HepG2 (cell line): Measurements from ENCODE around the gene LRRC55. TPM values are rescaled to one million over a fixed set of nuclear protein-coding genes. Genes with fewer than 3 reads are reported as not detected.

ENCODE experiments used
- ATAC-seq: fragments of 200-7000 bp; cut with Tn5 transposase; 3 replicates; pipeline ENCODE4 v1.9.1; 2020; ENCODE audit warnings: mild to moderate bottlenecking, moderate library complexity
- BruUV-seq: library from RNA; stranded (reverse); fragments of 400-500 nt; replicated peaks from 2 replicates; lab custom pipeline; 2021; lab: Mats Ljungman, UMichigan
- CTCF ChIA-PET: fragments of 300-600 bp; formaldehyde crosslinking; extraction: SDS; loops from one replicate; lab custom pipeline; 2021; ENCODE audit warnings: low total read pairs, inconsistent platforms, low intra/inter-chr PET ratio; lab: Yijun Ruan, JAX
- POLR2A ChIA-PET: fragments of 350-600 bp; sonication (Branson Sonifier 250); formaldehyde crosslinking; loops from one replicate; lab custom pipeline; 2020; ENCODE audit warnings: antibody characterized with exemption, inconsistent platforms; lab: Yijun Ruan, JAX
- DNase-seq: peaks from one replicate; pipeline ENCODE4 v3.0.0-alpha.2; 2015; ENCODE audit warnings: low spot score
- FAIRE-seq: peaks from 3 replicates; lab custom pipeline; 2011; peaks lifted over from hg19 to GRCh38; lab: Jason Lieb, UNC
- H2AFZ ChIP-seq: one replicate; pipeline ENCODE4 v1.6.1; 2011; ENCODE audit warnings: low read length, inconsistent platforms
- H3K27ac ChIP-seq: fragments of 300-600 bp; 3 replicates; pipeline ENCODE4 v1.8.0; 2011; ENCODE audit warnings: mixed run types, mild to moderate bottlenecking, mixed read lengths, low read length, inconsistent platforms; ENCODE audit not compliant: insufficient read depth; ENCODE audit errors: extremely low read length
- H3K27me3 ChIP-seq, 2 experiments: fragments of 200-600 bp in 1 of 2; 2 replicates in 1 of 2; 3 replicates in 1 of 2; pipeline versions ENCODE4 v1.6.0 to v1.8.0; 2011; ENCODE audit warnings: low read length in 2 of 2, mild to moderate bottlenecking in 2 of 2, moderate library complexity in 2 of 2, inconsistent platforms in 1 of 2; ENCODE audit not compliant: insufficient read depth in 2 of 2, control insufficient read depth in 1 of 2
- H3K36me3 ChIP-seq, 2 experiments: fragments of 200-600 bp in 1 of 2; replicated peaks in 1 of 2; 2 replicates in 1 of 2; 3 replicates in 1 of 2; pipeline versions ENCODE4 v1.5.1 to v1.8.0; 2011; ENCODE audit warnings: low read length in 2 of 2, inconsistent platforms in 1 of 2; ENCODE audit not compliant: insufficient read depth in 2 of 2, control insufficient read depth in 1 of 2
- H3K4me1 ChIP-seq: 2 replicates; pipeline ENCODE4 v1.5.1; 2012; ENCODE audit warnings: low read length, inconsistent platforms; ENCODE audit not compliant: insufficient read depth
- H3K4me2 ChIP-seq: 2 replicates; pipeline ENCODE4 v1.6.0; 2011; ENCODE audit warnings: low read depth, low read length, inconsistent platforms
- H3K4me3 ChIP-seq, 3 experiments: fragments of 200-600 bp in 1 of 3; sonication (generic), shearing (Covaris generic) in 1 of 3; replicated peaks in 1 of 3; 2 replicates each; pipeline ENCODE4 v1.5.1; 2011 to 2016; ENCODE audit warnings: low read length in 3 of 3, inconsistent platforms in 2 of 3, low read depth in 2 of 3, mild to moderate bottlenecking in 2 of 3, control low read depth in 1 of 3, mixed read lengths in 1 of 3; ENCODE audit not compliant: insufficient read depth in 1 of 3
- H3K79me2 ChIP-seq: one replicate; pipeline ENCODE4 v1.6.1; 2011; ENCODE audit warnings: low read length, inconsistent platforms; ENCODE audit not compliant: insufficient read depth
- H3K9ac ChIP-seq: 2 replicates; pipeline ENCODE4 v1.6.0; 2011; ENCODE audit warnings: mild to moderate bottlenecking, low read depth, low read length, inconsistent platforms; ENCODE audit not compliant: insufficient read depth
- H3K9me3 ChIP-seq: 2 replicates; pipeline ENCODE4 v1.5.1; 2012; ENCODE audit warnings: mild to moderate bottlenecking, low read length
- H4K20me1 ChIP-seq: 2 replicates; pipeline ENCODE4 v1.6.0; 2011; ENCODE audit warnings: inconsistent platforms, mild to moderate bottlenecking, low read length, moderate library complexity; ENCODE audit not compliant: insufficient read depth
- GATA4 ChIP-seq: sonication (generic); IDR thresholded peaks from 2 replicates; pipeline ENCODE4 v1.6.1; 2016; ENCODE audit warnings: antibody characterized with exemption, low read depth, borderline replicate concordance
- HNRNPL ChIP-seq: fragments of 200-400 bp; formaldehyde crosslinking; IDR thresholded peaks from 2 replicates; pipeline ENCODE4 v1.6.1; 2017; ENCODE audit warnings: mild to moderate bottlenecking, low read depth, low read length
- HNRNPUL1 ChIP-seq: fragments of 200-400 bp; formaldehyde crosslinking; IDR thresholded peaks from 2 replicates; pipeline ENCODE4 v1.6.1; 2017; ENCODE audit warnings: low read depth, mild to moderate bottlenecking, low read length, moderate library complexity
- HOXA9 ChIP-seq: sonication (generic); formaldehyde crosslinking; IDR thresholded peaks from 2 replicates; pipeline ENCODE4 v1.8.1; 2022; ENCODE audit warnings: missing genetic modification reagents, mild to moderate bottlenecking, moderate library complexity, borderline replicate concordance
- MYC ChIP-seq: sonication (generic); formaldehyde crosslinking; IDR thresholded peaks from 2 replicates; pipeline ENCODE4 v1.9.0; 2021; ENCODE audit warnings: missing genetic modification reagents, borderline replicate concordance
- NFATC3 ChIP-seq: sonication (generic); formaldehyde crosslinking; IDR thresholded peaks from 2 replicates; pipeline ENCODE4 v1.5.1; 2020; ENCODE audit warnings: mild to moderate bottlenecking, missing genetic modification reagents
- ZBTB8A ChIP-seq: sonication (generic); formaldehyde crosslinking; IDR thresholded peaks from 2 replicates; pipeline ENCODE4 v1.4.0; 2020; ENCODE audit warnings: mild to moderate bottlenecking, low read depth, missing genetic modification reagents, borderline replicate concordance
- ZNF549 ChIP-seq: sonication (generic); formaldehyde crosslinking; IDR thresholded peaks from 2 replicates; pipeline ENCODE4 v1.5.0; 2020; ENCODE audit warnings: missing genetic modification reagents
- ZNF772 ChIP-seq: sonication (generic); formaldehyde crosslinking; IDR thresholded peaks from 2 replicates; pipeline ENCODE4 v1.5.0; 2020; ENCODE audit warnings: mild to moderate bottlenecking, missing genetic modification reagents
- ZSCAN31 ChIP-seq: sonication (generic); formaldehyde crosslinking; IDR thresholded peaks from 2 replicates; pipeline ENCODE4 v1.5.0; 2020; ENCODE audit warnings: low read depth, mild to moderate bottlenecking, missing genetic modification reagents
- ZSCAN9 ChIP-seq: IDR thresholded peaks from 2 replicates; pipeline ENCODE4 v1.6.1; 2016; ENCODE audit warnings: borderline replicate concordance
- WGBS: methylation state at CpG from one replicate; pipeline ENCODE4 v1.1.6; 2017; ENCODE audit warnings: low lambda C conversion rate; 5-methylcytosine and 5-hydroxymethylcytosine counted together
- in situ Hi-C: cut with HindIII; loops from 2 replicates; pipeline ENCODE4 v1.10.0; 2017; ENCODE audit warnings: low pct_unique_long_range_greater_than_20kb; ENCODE audit not compliant: extremely low pct_ligation_motif_present
- intact Hi-C: fragments of 100-400 bp; cut with micrococcal nuclease; formaldehyde crosslinking; loops from one replicate; pipeline ENCODE4 v1.10.0; 2022; ENCODE audit not compliant: unreplicated experiment
- polyA plus RNA-seq, 8 experiments: library from polyadenylated mRNA; depleted of rRNA in 3 of 8; stranded (reverse) in 7 of 8; unstranded in 1 of 8; fragments of >200 nt; fragmentation: Illumina TruSeq in 4 of 8; extraction: Trizol in 4 of 8; gene quantifications; 2 replicates each; pipeline versions ENCODE4 v1.2.1 to v1.2.3, GENCODE V29; 2011 to 2016; ENCODE audit warnings: low read depth in 4 of 8, missing spikeins in 1 of 8, mixed read lengths in 1 of 8; ENCODE audit not compliant: insufficient read depth in 1 of 8
- total RNA-seq, 5 experiments: library from RNA; depleted of rRNA; stranded (reverse); fragments of >200 nt; fragmentation: Illumina TruSeq; extraction: Trizol; gene quantifications; 2 replicates each; pipeline ENCODE4 v1.2.3, GENCODE V29; 2016; ENCODE audit warnings: low read depth in 1 of 5
- TF ChIP-seq, protein P1 (sequence below): sonication (generic); formaldehyde crosslinking; IDR thresholded peaks from 2 replicates; pipeline ENCODE4 v1.8.1; 2023; ENCODE audit warnings: mild to moderate bottlenecking, moderate library complexity, missing genetic modification reagents
- TF ChIP-seq, protein P2 (sequence below): sonication (generic); formaldehyde crosslinking; IDR thresholded peaks from 2 replicates; pipeline ENCODE4 v1.8.1; 2023; ENCODE audit warnings: mild to moderate bottlenecking, missing genetic modification reagents
- TF ChIP-seq, protein P3 (sequence below): sonication (generic); formaldehyde crosslinking; IDR thresholded peaks from 2 replicates; pipeline ENCODE4 v1.9.0; 2021; ENCODE audit warnings: missing genetic modification reagents, borderline replicate concordance
- TF ChIP-seq, protein P4 (sequence below): IDR thresholded peaks from 2 replicates; pipeline ENCODE4 v1.6.1; 2016; ENCODE audit warnings: low read depth, missing genetic modification reagents, missing compliant biosample characterization

Gene LRRC55
- total and polyA plus RNA-seq, 2 of the 13 experiments (the other 11 are each of a cell fraction or from before 2014, with no cell fraction given), result not detected

DNA sequence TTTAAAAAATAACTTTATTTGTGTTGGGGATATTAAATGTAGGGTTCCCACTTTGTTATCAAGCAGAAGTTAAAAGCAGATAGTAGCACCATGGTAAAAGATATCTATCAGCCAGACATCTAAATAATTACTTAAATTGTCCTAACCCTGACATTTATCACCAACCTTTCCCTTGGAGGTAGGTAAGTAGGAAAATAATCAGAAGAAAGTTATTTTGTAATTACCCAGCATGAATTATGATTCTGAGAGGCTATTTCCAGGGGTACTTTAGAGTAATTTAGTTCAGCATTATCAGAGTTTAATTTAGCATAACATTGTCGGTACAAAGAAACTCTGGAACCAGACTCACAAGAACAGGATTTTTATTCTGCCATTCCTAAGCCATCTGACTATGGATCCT, 23.2 kb upstream of the LRRC55 start (continued):
- TF ChIP-seq ZNF772 (CRISPR knock-in tag) (no peak), ZBTB8A (CRISPR knock-in tag) (no peak), GATA4 (no peak), ZNF549 (CRISPR knock-in tag) (no peak), HNRNPL (no peak), NFATC3 (CRISPR knock-in tag) (no peak)
- TF ChIP-seq, protein P1, sequence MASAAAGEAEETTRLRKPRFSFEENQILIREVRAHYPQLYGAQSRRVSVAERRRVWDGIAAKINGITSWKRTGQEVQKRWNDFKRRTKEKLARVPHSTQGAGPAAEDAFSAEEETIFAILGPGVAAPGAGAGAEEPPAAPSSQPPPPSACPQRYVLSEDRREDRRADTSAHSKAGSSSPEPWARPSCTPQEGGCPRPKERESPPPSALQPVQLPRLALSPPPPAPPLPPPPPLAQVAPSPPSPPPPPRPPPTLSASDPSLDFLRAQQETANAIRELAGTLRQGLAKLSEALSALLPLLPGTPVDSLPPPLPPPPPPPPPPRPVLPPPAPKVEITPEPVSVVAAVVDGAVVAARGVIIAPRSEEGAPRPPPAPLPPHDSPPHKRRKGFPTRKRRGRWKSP (CRISPR knock-in tag), result no peak
- TF ChIP-seq, protein P2, sequence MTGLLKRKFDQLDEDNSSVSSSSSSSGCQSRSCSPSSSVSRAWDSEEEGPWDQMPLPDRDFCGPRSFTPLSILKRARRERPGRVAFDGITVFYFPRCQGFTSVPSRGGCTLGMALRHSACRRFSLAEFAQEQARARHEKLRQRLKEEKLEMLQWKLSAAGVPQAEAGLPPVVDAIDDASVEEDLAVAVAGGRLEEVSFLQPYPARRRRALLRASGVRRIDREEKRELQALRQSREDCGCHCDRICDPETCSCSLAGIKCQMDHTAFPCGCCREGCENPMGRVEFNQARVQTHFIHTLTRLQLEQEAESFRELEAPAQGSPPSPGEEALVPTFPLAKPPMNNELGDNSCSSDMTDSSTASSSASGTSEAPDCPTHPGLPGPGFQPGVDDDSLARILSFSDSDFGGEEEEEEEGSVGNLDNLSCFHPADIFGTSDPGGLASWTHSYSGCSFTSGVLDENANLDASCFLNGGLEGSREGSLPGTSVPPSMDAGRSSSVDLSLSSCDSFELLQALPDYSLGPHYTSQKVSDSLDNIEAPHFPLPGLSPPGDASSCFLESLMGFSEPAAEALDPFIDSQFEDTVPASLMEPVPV (CRISPR knock-in tag), result no peak
- TF ChIP-seq, all 625 proteins: peak for 0

DNA sequence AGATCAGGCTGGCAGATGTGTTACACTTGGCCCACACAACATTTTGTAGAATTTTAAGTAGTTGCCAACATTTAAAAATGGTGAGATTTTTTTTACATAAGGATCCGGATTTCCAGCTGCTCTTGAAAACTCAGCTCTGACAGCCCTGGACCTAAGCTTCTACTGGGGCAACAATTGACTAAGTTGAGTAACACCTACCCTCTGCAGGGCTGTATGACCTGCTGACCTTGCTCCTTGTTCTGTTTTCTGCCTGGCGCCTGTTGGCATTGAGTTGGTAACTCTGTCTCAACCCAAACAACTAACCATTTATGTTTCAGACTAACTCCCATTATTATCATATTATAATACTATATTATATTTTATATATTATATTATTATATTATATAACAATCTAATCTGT, 21.1 kb upstream of the LRRC55 start:
- 19% methylated on average over 2 of the region's 2 CpGs for WGBS
- H3K9me3 ChIP-seq, result no peaks in the 10 kb centered on the region
- H3K27ac ChIP-seq, result no peak overlapping the region
- no peaks in the 10 kb centered on the region for H3K36me3 ChIP-seq
- H4K20me1 ChIP-seq, result no peaks in the 10 kb centered on the region
- intact Hi-C loops, result no loop called here
- H2AFZ ChIP-seq, result no peak overlapping the region
- H3K79me2 ChIP-seq, result no peaks in the 10 kb centered on the region
- DNase-seq, result no peak
- BruUV-seq, result no TSS peak
- peaks cover 3 to 7% of the 10 kb centered on the region in 2 experiments; a peak in 2 of 5 replicates for H3K27me3 ChIP-seq
- ChIA-PET POLR2A (no interaction called here), CTCF (no interaction called here)
- in situ Hi-C loops, result no loop called here
- H3K4me2 ChIP-seq, result no peak overlapping the region
- H3K9ac ChIP-seq, result no peak overlapping the region
- no peak overlapping the region for H3K4me3 ChIP-seq
- FAIRE-seq, result no peak
- no peak for ATAC-seq
- no peaks in the 10 kb centered on the region for H3K4me1 ChIP-seq
- TF ChIP-seq, protein P3, sequence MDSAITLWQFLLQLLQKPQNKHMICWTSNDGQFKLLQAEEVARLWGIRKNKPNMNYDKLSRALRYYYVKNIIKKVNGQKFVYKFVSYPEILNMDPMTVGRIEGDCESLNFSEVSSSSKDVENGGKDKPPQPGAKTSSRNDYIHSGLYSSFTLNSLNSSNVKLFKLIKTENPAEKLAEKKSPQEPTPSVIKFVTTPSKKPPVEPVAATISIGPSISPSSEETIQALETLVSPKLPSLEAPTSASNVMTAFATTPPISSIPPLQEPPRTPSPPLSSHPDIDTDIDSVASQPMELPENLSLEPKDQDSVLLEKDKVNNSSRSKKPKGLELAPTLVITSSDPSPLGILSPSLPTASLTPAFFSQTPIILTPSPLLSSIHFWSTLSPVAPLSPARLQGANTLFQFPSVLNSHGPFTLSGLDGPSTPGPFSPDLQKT (CRISPR knock-in tag), result no peak
- TF ChIP-seq HNRNPUL1 (no peak), ZSCAN9 (CRISPR knock-in tag) (no peak), HOXA9 (CRISPR knock-in tag) (no peak), MYC (CRISPR knock-in tag) (no peak), ZSCAN31 (CRISPR knock-in tag) (no peak)
- TF ChIP-seq, protein P4, sequence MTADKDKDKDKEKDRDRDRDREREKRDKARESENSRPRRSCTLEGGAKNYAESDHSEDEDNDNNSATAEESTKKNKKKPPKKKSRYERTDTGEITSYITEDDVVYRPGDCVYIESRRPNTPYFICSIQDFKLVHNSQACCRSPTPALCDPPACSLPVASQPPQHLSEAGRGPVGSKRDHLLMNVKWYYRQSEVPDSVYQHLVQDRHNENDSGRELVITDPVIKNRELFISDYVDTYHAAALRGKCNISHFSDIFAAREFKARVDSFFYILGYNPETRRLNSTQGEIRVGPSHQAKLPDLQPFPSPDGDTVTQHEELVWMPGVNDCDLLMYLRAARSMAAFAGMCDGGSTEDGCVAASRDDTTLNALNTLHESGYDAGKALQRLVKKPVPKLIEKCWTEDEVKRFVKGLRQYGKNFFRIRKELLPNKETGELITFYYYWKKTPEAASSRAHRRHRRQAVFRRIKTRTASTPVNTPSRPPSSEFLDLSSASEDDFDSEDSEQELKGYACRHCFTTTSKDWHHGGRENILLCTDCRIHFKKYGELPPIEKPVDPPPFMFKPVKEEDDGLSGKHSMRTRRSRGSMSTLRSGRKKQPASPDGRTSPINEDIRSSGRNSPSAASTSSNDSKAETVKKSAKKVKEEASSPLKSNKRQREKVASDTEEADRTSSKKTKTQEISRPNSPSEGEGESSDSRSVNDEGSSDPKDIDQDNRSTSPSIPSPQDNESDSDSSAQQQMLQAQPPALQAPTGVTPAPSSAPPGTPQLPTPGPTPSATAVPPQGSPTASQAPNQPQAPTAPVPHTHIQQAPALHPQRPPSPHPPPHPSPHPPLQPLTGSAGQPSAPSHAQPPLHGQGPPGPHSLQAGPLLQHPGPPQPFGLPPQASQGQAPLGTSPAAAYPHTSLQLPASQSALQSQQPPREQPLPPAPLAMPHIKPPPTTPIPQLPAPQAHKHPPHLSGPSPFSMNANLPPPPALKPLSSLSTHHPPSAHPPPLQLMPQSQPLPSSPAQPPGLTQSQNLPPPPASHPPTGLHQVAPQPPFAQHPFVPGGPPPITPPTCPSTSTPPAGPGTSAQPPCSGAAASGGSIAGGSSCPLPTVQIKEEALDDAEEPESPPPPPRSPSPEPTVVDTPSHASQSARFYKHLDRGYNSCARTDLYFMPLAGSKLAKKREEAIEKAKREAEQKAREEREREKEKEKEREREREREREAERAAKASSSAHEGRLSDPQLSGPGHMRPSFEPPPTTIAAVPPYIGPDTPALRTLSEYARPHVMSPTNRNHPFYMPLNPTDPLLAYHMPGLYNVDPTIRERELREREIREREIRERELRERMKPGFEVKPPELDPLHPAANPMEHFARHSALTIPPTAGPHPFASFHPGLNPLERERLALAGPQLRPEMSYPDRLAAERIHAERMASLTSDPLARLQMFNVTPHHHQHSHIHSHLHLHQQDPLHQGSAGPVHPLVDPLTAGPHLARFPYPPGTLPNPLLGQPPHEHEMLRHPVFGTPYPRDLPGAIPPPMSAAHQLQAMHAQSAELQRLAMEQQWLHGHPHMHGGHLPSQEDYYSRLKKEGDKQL (CRISPR knock-in tag), result no peak
